ENCODE data around the gene FAM124A.

FAM124A gene

DNA sequence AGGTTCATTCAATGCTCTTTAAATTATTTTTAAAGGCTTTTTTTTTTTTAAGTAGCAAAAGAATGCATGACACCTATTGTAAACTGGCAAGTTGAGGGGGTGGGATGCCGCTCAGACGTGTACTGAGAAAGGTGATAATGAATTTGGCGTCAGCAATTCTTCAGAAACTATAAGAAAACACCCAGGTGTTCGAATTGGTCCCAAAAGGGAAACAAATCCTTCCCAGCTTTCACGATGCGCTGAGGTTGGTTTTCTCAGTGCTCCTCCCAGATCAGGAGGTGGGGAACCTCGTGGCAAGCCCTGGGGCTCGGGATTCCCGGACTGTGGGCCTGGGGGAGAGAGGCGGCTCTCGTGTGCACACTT lies 543 bp upstream of the FAM124A start:
- DNase-seq = no peak

DNA sequence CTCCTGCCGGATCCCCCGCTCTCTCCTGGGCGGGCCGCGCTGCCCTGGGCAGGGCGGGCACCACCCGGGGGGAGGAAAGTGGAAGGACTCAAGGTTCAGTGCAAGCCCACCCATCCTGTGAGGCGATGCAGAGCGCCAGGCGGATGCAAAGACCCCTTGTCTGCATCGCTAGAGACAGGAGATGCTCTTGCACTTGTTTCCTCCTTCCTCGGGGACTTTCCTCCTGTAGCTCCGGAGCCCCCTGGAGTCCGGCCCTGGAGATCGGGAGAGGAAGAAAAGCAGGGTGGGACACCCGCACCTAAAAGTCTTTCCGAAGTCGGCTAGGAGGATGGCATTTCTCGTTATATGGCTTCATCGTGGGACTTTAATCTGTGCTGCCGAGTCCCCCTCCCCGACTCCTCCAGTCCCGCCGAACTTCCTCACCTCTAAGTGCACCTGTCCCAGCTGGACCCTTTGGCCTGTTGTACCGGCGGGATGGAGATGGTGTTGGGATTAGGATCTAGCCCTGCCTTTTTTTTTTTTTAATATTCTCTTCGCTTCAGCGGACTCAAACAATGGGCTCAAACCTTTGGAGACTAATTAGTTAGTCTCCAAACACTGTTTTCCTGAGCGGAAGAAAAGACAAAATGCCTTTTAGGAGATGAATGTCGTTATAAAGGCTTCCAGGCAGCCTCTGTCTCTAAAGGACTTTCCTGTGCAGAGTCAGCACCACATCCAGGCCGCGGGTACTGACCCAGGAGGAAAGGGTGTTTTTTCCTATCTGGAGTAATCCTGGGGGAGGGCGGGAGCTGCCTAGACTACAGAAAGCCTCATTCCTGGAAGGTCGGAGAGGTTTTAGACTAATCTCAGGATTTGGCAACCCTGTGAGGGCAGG lies 725 bp downstream of the FAM124A start:
- peak; percentile 84 for DNase-seq

DNA sequence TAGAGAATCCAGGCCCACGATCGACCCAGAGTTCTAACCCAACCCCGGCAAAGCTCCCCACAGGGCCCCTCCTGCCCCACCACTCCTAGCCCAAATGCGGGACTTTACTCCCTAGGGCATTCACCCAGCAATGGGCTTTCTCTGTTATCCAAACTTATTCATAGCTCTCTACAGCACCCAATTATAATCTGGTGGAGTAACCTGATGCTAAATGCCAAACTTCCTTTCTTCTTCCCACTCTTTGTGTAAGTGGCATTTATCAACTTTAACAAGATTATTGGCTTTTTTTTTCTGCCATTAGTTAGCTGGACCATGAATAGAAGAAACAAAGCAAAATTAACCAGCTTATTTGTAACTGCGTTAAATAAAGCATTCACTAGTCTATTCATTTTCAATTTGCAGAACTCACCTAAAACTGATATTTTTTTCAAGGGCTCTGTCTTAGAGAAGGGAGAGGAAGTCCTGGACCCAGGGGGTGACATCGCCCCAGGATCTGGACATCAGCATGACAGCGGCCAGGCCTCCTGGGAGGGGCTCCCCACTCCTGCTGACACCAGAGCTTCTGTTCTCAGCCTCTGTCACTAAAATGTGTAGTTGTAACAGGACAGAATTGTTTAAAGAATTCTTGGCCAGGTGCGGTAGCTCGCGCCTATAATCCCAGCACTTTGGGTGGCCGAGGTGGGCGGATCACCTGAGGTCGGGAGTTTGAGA lies 1.5 kb downstream of the FAM124A start:
- peak; percentile 48 for DNase-seq

DNA sequence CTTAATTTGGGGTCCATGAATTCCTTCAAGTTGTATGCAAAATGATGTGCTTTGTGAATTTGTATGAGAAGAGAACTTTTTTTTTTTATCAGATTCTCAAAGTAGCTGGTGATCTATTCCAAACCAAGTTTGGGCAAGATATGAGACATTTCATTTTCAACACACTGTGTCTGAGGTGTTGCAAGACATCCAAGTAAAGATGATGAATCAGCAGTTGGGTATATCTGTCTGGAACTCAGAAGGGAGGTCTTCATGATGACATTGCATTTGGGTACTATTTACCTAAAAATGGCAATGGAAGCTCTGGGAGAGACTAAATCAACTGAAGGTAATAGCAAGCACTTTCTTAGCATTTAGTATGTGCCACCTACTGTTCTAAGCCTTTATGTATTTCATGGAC lies 2.8 kb downstream of the FAM124A start:
- no peak for DNase-seq

DNA sequence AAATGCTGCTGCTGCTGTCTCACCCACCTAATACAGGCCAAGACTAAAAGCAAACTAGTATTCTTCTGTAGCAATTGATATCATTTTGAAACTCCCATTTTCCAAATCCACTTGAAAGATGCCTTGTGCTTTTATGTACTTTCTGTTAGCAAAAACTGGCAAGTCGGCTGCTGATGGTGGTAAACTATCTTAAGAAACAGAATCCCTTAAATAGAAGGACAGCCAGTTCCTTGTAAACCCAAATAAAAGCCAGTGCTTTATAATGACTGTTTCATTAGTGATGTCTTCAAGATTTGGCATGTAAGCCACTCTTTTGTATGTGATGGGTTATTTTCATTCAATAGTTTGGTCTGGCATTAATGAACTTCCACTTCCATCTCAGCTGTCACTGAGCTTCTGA lies 5.2 kb downstream of the FAM124A start:
- DNase-seq = no peak

DNA sequence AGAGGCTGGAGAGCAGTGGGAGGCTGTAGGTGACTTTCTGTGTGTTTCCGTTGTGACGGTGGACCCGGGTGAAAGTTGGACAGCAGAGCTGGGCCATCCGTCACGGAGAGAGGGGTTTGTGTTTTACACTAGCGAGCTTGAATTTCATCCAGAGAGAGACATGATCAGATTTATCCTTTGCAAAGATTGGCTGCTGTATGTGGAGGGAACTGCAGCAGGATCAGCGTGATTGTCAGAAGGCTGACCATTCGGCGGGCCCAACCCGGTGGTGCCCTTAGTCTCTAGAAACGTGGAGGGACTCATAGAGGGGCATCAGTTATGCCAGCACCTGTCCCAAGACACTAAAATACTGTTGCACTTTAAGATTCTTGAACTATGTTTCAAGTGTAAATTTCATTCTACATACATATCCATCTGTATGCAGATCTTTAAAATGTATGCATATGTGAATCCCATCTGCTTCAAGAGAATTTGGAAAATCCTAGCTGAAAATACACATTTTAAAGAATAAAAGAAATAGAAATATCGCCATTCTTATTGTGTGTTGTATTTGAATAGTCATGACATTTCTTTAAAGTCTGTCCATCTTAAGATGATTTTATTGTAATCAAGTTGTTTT lies 7.0 kb downstream of the FAM124A start:
- no peak for DNase-seq

DNA sequence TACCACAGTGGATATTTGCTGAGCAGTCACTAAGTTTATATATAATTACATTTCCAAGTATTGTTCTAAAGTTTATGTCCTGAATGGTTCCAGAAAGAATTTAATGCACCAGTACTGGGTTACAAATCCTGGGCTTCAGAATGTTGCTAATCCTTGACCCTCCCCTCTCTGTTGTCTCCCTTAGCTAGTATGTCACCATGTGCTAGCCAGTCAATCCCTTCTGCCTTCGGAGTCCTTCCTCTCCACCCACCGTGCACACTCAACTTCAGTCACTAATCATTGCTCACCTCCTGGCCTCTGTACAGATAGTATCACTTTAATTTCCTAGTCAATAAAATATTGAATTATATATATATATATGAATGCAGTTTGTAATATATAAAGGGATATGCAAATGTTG lies 7.5 kb downstream of the FAM124A start:
- no peak for DNase-seq

DNA sequence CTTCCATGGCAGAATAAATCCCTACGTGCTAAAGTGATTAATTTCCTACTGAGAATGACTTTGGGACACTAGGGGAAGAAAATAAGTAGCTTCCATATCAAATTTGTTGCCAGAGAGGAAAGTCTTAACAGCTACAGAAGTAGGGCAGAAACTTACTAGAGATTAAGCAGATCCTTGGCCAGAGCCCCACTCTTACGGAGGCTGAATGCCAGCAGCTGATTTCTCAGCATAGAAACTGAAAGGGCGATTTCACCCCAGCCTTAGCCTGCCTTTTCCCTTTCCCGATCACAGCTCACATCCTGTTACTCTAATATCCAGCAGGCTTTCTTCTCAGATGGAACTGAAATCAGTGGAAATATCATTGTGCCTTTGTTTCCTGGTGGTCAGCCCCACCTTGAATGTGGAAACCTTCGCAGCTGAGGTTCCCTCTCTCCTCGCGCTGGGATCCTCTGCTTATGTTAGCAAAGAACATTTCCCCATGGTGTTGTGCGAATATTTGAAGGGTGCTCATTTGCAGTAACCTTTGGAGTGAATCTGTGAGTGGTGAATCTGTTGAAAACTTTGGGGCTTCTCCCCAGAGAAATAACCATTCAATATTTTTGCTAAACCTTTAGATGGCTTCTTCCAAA lies 8.4 kb downstream of the FAM124A start:
- DNase-seq = peak; percentile 46

DNA sequence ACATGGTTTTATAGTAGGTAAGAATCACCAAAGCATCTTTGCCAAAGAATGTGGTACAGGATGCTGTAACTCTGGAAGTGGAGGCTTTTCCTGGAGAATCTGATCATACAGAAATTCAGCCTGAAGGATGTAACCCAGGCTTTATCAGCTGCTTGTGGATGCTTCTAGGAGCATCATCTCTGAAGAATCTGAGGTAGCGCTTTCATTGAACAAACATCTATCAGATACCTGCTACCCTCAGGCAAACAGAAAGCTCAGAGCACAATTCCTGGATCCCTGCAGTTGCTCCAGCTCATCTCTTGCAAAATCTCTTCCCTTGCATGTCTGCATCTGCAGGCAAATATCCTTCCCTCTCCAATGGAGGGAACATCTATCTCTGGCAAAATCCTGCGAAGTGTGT lies 9.3 kb downstream of the FAM124A start:
- no peak for DNase-seq

DNA sequence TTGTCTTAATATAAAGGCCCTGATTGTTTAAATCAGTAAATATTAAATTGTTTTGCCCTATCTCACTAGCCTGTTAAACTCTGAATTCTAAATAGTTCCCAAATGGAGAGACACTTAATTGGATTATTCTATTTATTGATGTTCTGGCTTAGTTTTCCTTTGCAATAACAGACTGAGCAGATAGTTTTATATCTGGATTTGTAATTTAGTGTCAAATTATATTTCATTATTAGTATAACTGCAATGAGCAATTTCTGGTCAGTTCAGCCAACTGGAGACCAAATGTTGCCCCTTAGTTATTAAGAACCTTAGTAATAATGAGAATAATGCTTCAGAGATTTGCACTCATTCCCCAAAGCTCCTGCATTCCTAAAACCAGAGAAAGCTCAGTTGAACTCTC lies 10.1 kb downstream of the FAM124A start:
- no peak for DNase-seq

DNA sequence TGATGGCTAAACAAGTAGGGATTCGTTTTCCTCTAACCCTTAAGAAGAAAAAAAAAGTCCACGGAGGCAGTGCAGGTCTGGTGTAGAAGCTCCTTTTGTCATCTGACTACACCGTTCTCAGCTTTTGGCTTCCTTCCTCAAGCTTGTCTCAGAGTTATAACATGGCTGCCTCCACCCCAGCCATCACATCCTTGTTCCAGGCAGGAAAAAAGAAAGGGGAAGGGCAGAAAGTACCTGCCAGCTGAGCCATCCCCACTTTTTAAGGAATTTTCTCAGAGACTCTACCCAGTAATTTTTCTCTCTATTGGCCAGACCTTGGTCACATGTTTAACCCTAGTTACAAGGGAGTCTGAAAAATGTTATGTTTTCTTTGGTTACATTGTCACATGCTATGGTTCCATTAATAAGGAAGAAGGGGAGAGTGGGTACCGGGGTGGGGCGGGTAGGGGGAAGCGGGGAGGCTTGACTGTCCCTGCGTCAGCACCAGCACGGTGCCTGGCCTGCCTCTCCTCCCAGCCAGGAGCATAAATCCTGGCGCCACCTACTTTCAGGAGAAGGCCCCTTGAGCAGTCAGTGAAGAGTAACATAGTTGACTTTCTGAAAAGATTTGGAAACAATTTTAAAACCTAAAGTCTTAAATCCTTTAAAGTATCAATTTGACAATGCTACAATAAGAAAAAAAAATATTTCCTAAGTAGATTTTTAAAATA lies 11.1 kb downstream of the FAM124A start:
- no peak for DNase-seq

DNA sequence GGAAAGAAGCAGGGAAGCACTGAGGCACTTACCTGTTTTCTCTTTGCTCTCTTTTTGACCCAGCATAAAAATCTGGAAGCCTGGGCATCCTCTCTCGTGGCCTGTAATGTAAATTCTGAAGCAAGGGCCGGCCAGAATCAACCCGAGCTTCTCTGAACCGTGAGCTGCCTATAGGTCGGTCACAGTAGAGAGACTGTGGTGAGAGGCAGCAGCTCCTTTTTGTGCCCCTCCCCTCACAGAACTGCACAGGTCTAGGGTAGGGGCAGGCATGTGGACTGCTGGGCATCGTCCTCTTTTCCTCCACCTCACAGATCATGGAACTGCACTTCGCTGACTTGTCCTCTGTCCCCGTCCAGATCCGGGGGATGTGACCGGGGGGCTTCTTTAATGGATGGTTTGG lies 12.5 kb downstream of the FAM124A start:
- DNase-seq = no peak

DNA sequence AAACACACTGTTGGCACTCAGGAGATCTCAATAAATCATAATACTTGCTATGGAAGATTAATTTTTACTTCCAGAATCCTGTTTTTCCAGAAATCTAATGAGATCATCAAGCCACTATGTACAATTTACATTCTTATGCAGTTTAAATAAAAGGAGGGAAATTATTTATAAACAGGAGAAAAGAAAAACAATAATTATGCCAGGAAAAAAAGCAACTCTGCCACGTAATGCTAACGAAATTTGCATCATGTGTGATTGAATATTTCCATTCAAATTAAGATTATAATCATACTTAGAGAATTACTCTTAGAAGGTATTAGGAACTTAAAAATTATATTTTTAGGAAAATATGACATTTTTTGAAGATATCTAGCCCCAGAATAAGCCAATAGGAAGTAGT lies 13.0 kb downstream of the FAM124A start:
- DNase-seq = no peak

DNA sequence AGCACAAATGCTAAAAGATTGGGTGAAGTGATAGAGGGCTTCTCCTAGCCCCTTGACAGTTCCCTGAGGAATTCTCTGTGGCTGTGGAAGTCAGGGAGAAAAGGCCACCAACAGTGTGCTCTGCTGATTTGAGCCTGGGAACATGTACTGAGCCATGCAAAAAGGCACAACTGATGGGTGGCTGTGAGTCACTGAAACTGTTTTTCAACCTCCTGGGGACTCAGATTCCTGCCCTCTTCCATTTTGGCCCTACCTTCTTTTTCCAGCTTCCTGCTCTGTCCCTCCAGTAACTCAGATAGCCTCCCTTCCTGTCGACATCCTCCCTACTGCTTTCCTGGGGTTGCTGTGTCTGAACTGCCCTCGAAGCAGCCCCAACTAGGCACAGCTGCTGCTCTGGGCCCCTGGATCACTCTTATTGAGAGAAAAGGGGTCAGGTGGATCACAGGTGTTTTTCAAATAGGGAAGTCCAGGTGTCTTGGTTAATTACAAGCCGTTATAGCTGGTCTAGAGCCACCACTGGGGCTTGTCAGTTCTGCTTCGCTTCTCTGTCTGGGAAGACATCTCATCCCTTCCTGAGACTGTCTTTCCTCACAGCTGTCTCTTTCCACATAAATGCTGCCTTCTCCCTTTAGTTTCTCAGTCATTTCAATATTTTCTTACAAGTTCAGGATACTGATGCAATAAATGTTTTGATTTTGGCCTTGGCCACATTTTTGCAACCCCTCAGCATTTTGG lies 13.7 kb downstream of the FAM124A start:
- DNase-seq = no peak

DNA sequence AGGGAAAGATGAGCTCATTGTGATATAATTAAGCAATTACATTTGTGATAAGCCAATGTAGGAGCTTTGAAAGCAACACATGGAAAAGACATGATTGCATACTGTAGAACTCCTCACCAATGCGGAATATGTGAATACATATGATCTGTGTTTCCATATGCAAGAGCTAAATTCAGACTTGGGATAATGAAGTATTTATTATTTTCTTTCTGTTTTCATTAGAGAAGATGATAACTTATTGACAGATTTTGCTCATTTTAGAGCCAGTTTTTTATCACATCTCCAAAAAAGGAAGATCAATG lies 14.2 kb downstream of the FAM124A start:
- no peak for DNase-seq

DNA sequence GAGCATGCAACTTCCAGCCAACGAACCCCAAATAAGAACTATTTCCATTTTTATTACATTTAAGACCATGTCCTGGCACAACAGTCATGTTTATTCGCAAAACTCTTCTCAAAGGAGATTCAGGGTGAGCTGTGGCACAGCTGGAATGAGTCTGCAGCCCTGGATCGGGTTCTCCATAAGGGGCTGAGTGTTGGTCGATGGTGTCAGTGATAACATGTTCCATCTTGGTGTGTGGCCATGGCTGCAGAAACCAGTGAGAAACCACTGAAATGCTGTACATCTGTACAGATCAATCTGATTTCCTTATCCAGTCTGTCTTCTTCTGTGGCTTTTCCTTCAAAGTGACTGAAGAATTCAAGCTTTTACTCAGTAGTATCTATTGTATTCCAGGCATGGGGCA lies 15.2 kb downstream of the FAM124A start:
- no peak for DNase-seq

DNA sequence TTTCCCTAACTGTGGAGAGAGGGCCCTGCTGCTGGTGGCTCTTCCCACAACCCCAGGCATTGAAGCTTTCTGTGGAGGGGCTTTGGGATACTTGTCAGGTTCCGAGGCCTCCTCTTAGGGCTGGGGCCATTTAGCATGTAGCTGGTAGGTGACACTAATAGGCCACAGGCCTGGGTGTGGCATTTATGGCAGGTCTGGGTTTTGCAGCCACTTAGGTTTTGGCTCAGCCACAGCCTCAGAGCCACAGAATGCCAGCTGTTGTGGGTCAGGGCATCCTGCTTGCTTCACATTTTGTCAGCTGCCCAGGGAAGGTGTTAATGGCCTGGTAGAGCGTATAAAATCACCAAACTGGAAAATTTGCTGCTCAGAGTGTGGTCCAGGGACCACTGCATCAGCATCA lies 15.7 kb downstream of the FAM124A start:
- no peak for DNase-seq

DNA sequence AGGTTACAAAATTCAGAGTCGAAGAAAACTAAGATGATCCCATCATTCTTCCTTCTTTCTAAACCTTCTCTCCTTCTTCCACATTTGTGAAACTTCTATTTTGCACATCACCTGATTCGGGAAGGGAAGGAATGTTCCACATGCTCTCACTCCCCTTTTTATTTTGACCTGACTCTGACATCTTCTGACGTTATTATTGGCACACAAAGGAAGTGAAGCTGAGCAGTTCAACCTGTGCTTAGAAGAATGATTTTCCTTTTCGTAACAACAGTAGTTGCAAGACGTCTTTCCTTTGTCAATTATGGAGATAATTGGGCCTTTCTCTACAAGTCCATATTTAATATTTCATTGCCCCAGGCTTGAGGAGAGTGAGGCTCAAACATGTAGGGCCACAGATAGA lies 18.0 kb downstream of the FAM124A start:
- DNase-seq = no peak

DNA sequence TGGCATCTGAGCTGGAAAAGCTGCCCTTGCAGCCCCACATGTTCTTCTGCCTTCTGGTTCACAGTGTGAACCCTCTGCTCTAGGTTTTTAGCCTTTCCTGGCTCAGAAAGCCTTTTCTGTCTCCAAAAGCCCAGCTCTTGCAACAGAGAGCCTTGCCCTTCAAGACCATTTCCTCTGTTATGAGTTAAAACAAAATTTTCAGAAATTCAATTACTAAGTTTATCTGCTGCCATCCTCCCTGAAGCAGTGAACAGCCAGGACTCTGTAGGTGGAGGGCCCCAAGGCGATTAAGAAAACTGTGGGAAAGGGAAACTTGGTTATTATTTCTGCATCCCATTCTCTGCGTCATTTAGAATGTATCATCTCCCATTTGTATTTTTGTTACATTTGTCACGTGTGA lies 18.8 kb downstream of the FAM124A start:
- no peak for DNase-seq

DNA sequence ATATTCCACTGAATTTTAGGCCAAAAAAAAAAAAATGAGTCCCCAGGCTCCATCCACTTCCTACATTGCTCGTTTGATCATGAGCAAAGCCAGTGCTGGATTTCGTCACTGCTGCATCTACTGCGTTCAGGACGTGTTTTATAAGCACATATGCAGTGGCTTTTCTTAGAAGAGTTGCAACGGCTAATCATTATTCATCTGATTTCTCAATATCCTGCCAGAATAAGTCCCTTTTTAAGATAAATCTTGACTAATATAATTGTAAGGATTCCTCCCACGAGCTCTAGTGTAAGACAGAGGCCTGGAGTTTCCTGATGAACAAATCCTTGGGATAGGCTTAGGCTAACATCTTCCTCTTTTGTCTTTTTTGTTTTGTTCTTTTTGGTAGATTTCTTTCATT lies 19.5 kb downstream of the FAM124A start:
- DNase-seq = no peak

DNA sequence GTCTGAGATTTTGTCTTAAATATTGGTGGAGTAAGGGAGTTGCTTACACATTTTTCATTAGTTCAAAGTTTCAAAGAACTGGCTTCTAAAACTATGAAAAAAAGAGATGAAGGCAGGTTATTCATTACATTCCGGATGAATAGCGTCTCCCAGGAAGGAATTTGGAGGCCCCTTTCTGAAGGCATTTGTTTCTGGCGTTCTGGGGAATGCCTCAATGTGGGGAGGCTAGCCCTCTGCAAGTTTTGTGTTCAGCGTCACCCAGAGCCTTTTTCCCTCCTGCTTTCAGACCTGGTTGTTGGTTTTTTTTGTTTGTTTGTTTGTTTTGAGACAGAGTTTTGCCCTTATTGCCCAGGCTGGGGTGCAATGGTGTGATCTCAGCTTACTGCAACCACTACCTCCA lies 21.0 kb downstream of the FAM124A start:
- DNase-seq = no peak

DNA sequence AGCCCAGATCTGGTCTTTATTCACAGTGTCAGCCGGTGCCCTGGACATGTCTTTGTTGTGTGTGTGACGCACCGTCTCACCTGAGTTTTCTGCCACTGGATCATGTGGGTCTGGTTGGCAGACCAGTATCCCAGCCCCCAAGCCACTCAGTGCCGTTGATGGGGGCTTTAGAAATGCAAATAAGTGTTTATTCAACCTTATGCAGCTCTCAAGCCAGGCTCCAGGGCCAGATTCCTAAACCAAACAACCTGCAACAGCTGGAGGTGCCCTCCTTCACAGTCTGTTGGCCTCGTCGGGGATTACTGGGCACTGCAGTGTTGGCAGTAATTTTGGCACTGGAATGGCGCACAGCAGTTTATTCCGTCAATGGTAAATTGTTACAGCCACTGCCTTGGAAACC lies 21.6 kb downstream of the FAM124A start:
- DNase-seq = no peak

Measured in eye (tissue), 1 donor.